Left renal cortex interstitium (tissue), 4 donors: ENCODE data around the gene POLR1H. TPM values are rescaled to one million over a fixed set of nuclear protein-coding genes. Genes with fewer than 3 reads are reported as not detected.

Experiments
- DNase-seq, 4 donors: peaks; one replicate each; pipeline ENCODE4 v3.0.0-alpha.2; 2013; ENCODE audit warnings: low read depth in 4 of 4, low spot score in 2 of 4, missing footprints in 1 of 4
- polyA plus RNA-seq, 4 donors: library from polyadenylated mRNA; unstranded; fragments of 120-200 nt; gene quantifications; one replicate each; pipeline ENCODE4 v1.2.1, GENCODE V29; 2013; ENCODE audit not compliant: insufficient read length in 4 of 4

Gene POLR1H
- polyA plus RNA-seq, 4 donors: 32.7 to 45.6 (median 40.1) TPM

DNA sequence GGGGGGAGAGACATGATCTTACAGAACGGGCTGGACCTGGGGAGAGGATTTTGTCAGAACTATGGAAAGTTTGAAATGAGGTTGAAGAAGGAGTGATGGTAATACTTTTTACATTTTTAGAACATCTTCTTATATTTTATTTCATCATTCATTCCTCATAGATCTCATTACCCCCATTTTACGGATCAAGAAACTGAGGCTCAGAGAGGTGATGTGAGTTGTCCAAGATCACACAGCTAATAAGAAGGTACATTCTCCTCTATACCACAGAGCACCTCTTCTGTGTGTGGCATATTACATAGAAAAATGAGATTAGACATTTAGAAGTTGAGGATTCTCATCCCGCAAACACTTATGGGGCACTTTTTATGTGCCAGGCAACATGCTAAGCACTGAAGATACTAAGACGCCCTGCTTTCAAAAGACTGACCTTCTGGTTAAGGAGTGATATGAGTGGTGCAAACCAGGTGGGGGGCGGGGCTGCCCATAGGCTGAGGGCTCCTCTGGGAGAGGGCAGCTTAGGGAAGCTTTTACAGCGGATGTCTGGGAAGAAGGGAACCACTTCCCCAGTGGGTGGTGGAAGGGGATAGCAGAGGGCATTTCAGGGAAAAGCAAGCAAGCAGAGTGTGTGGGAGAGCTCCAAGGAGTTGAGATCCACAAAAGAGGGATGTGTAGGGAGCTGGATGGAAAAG lies 31.9 kb downstream of the POLR1H start:
- DNase-seq: no peak

- DNase-seq: no peak
Observed at GRCh38 chr6:30093951-30094661, 33.0 kb downstream of the POLR1H start.

- no peak for DNase-seq
Observed at GRCh38 chr6:30096829-30097228, 35.8 kb downstream of the POLR1H start.

GRCh38 chr6:30097902-30098768 lies 37.1 kb downstream of the POLR1H start:
- no peak for DNase-seq

DNA sequence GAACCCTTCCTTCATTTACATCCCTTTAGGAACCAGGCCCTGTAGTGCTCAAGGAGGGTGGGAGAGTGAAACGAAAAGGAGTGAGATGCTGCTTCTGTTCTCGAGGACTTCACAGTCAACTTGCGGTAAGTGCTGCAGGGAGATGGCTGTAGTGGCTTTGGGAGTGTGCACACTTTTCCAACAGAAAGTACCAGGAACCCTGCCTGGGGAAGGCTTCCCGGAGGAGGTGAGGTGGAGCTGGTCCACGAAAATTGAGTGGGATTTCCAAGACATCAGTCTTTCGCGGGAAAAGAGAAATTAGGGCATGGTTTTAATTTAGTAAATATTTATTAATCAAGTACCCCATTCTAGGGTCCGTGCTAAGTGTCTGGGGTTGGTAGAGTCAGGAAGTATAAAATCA lies 39.1 kb downstream of the POLR1H start:
- DNase-seq: no peak

DNA sequence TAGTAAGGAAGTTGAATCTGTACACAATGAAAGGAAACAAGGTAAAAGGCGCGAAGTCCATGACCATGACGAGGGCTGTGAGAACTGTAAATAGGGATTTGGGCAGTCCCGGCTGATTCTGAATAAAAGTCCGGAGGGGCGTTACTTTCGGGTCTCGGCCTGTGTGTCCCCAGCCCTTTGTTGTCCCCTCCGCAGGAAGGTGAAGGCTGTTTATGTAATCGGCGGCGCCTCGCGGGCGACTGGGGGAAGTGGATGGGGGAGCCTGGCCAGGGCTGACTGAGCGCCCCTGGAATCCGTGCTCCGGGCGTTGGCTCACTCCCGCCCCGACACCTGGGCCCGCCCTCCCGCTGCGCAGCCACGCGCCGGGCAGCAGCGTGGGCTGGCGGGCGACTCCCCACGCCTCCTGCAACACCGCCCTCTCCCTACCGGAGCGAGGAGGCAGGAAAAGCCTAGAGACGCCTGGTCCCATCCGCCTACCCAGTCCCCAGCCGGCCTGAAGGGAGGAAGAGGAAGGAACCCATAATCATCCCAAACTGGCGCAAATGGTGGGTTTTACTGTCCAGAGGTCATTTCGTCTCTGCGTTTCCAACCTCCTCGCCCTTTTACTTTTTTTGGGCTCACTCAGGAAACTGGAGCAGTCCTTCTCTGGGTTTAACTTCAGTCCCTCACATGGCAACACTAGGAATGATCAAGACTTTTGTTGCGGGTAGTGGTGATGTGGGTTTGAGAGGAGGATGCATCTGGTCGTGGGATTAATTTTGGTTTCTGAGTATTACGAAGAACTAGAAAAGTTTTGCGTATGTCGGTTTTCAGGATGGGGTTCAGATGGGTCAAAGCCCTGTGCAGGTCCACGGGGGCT lies 39.7 kb downstream of the POLR1H start:
- no peak for DNase-seq

DNA sequence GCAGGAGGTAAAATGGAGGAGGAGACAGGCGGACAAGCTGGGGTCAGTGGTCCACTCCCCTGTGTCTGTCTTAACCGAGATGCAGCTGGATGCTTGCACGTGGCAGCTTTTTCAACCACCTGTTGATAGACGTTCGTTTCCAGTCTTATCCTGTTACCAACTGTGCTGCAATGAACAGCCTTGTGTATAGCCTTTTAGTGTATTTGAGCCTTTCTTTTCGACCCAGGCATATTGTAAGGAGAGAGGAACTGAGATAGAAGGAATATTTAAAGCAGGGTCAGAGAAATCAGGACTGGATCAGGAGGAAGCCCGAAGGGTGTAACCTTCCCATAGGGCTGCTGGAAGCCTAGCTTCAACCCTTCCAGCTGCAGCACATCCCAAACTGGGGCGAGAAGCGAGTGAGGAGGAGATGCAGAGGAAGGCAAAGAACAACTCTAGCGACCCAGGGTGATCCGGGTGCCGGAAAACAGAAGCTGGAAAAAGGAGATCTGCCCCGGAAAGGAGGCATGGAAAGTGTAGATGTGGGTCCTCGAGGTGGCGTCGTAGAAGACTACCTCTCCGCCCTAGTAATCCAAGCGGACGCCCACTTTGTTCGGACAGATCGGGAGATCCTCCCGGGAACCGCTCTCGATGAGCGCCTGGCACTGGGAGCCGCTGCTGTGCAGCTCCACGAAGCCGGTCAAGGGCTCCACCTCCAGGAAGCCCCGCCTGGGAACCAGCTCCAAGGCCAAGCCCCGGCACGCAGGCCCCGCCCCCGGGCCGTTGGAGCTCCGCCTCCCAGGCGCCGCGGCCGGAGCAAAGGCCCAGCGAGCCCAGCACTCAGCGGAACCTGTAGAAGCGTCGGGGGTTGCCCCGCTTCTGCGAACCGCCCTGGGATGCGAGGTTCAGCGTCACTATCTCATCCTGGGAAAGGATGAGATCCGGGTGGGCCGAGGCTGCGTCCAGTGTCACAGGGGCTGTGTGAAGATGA lies 40.7 kb downstream of the POLR1H start:
- DNase-seq: peak in 3 of 4 donors; percentile 50 to 72 (median 65)

- DNase-seq: no peak
Observed at GRCh38 chr6:30102414-30102969, 41.4 kb downstream of the POLR1H start.

DNA sequence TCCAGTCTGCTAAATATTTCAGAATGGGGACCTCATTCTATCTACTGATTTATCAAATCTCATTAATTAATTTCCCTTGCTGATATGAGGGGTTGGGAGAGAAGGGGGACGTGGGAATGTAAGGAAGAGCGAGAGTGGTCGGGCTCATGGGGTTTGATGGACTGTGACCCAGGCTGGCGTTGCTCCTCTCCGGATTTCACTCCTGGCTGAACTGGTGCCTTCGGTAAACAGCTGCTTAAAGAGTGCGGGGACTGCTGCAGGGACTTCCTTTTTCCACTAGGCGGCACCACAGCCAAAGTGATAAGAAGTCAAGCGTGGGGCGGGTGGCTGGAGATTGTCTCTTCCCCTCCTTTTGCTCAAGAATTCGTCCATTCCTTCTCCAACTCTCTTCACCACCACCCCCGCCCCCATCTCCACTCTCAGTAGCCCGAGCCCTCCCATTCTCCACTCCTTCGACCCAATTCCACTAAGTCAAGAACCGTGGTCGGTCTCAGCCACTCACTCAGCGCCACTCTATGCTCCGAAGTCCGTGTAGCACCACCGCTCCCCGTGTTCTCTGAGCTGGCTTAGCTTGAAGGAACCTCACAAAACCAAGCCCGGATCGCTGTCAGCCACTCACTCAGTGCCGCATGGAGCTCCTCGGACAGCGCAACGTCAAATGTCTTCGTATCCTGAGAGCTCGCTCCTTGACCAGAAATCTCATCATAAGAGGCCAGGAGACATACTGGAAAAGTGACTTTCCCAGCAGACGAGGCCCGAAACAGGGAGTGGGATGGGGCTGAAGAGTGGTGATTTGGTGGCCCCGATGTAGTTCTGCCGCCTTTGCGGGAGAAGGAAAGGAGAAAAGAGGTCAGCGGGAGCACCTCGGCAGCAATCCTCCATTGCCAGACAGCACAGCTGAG lies 42.2 kb downstream of the POLR1H start:
- DNase-seq: peak; percentile 65 to 88 (median 74)

DNA sequence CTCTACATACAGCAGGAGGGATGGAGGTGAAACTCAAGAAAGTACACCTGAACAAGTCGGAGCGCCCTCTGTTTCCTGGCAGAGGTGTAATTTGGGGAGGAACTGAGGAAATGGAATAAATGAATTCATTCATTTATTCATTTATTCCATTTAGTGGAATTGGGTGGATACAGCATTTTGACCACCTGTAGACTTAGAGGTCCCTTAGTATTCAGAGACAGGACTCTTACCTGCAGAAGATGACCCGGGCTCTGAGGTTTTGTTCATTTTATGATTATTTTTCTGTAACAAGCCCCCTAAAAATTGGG lies 42.8 kb downstream of the POLR1H start:
- no peak for DNase-seq

GRCh38 chr6:30104661-30105060 lies 43.6 kb downstream of the POLR1H start:
- DNase-seq: no peak

DNA sequence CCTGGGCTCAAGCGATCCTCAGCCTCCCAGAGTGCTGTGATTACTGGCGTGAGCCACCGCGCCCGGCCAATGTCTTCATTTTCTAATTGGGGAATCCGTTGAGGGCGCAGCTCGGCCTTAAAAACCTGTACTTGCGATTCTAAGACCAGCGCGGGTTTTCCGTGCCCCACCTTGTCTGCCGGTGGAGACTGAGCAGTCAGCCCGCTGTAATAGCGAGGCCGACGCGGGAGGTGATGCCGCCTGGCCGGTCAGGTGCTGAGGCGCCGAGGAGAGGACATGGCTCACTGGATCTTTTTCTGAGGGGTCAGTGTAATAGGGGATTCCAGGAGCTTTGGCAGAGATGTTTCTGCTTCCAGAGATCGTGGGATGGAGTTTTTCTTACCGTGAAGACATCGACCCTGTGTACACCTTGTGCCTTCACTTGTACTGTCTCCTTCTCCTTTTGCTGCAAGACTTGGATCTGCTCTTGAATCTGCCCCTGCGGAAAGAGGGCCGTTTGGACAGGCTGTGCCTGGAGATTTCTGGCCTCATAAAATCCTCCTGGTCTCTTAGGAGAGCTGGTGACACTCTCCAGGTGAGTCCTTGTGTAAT lies 50.3 kb downstream of the POLR1H start:
- no peak for DNase-seq

DNA sequence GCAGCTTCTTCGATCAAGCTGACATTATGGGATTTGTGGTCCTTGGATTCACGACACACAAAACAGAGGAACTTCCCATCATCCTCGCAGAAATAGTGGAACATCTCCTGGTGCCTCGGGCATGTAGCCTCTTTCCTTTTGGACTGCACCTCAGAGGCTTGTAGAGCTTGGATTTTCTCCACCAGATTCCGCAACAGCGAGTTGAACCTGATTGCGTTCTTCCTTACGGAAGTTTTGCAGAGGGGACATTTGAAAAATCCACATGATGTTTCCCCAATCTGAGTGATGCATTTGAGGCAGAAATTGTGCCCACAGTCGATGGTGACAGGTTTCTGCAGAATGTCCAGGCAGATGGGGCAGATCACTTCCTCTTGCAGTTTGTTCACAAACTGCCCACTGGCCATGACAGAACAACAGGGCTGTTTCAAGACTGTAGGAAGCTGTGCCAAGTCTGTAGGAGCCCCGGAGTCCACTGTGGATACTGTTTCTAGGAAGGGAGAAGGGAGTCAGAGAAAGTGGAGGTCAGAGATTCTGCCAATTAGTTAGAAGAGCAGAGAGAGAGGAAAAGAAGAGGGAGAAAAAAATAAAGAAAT lies 51.4 kb downstream of the POLR1H start:
- no peak for DNase-seq

GRCh38 chr6:30113003-30113759 lies 52.1 kb downstream of the POLR1H start, which contains the start of gene TRIM31:
TRIM31 (minus strand) TSS chr6:30113090; CDS start chr6:30112805, 285 bp downstream.
- no peak for DNase-seq

DNA sequence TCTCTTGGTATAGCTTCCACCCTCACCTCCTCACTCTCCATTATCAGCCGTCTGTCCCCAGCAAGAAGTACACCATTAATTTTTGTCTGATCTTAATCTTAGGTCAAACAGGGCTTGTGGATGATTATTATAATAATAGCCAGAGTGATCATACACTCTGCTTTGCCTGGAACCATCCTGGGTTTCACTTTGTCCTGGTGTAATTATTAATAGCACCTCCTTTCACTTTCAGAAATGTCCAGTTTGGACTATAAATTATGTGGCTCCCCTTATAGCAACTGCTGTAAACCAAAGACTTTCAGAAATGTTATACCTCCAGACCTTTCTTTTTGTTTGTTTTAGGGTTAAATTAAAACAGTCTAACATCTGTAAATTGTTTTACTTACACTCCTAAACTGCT lies 52.8 kb downstream of the POLR1H start:
- DNase-seq: no peak
